ENCODE measurements around the gene INTS3.

GRCh38 chr1:153688736-153689328 lies 39.0 kb upstream of the INTS3 start:
- TF ChIP-seq, protein P1, sequence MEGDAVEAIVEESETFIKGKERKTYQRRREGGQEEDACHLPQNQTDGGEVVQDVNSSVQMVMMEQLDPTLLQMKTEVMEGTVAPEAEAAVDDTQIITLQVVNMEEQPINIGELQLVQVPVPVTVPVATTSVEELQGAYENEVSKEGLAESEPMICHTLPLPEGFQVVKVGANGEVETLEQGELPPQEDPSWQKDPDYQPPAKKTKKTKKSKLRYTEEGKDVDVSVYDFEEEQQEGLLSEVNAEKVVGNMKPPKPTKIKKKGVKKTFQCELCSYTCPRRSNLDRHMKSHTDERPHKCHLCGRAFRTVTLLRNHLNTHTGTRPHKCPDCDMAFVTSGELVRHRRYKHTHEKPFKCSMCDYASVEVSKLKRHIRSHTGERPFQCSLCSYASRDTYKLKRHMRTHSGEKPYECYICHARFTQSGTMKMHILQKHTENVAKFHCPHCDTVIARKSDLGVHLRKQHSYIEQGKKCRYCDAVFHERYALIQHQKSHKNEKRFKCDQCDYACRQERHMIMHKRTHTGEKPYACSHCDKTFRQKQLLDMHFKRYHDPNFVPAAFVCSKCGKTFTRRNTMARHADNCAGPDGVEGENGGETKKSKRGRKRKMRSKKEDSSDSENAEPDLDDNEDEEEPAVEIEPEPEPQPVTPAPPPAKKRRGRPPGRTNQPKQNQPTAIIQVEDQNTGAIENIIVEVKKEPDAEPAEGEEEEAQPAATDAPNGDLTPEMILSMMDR (IDR thresholded peaks at IDR 0.05), result no peak
- TF ChIP-seq POLR2A (IDR thresholded peaks at IDR 0.05), result no peak
